ENCODE data around the gene STH.
"Not testable (repeated sequence)": the region's sequence is repeated elsewhere in the genome, so short reads cannot be mapped to it uniquely, and the experiment has no call there.

STH gene

GRCh38 chr17:46008591-46008990 lies 9.5 kb downstream of the STH start:
- H3K4me3 ChIP-seq: no peak overlapping the region
- no peaks in the 10 kb centered on the region for H3K4me1 ChIP-seq
- DNase-seq (ENCODE audit: low spot score in 2 of 2): no peak
- in situ Hi-C loops (cut with MboI; ENCODE audit: low sequenced_read_pairs): loop anchor here (10.0 kb wide), 1 partner anchor 206 kb away; no protein-coding TSS in a partner anchor
- no peaks in the 10 kb centered on the region for H3K27me3 ChIP-seq (ENCODE audit: low read depth)
- no peaks in the 10 kb centered on the region for H3K9me3 ChIP-seq
- H3K36me3 ChIP-seq (replicated peaks): no peaks in the 10 kb centered on the region

- Histone ChIP-seq H3K4me3 (no peak overlapping the region), H3K27me3 (ENCODE audit: low read depth) (no peaks in the 10 kb centered on the region), H3K36me3 (replicated peaks) (no peaks in the 10 kb centered on the region), H3K4me1 (no peaks in the 10 kb centered on the region), H3K9me3 (no peaks in the 10 kb centered on the region)
- no peak for DNase-seq (ENCODE audit: low spot score in 2 of 2)
- in situ Hi-C loops (cut with MboI; ENCODE audit: low sequenced_read_pairs): loop anchor here (10.0 kb wide), 1 partner anchor 205 kb away; no protein-coding TSS in a partner anchor
These were observed 10.9 kb downstream of the STH start for GRCh38 chr17:46009681-46010596.

- Histone ChIP-seq H3K36me3 (replicated peaks) (no peaks in the 10 kb centered on the region), H3K4me1 (no peaks in the 10 kb centered on the region), H3K4me3 (no peak overlapping the region), H3K9me3 (no peaks in the 10 kb centered on the region), H3K27me3 (ENCODE audit: low read depth) (no peaks in the 10 kb centered on the region)
- no peak for DNase-seq (ENCODE audit: low spot score in 2 of 2)
- in situ Hi-C loops (cut with MboI; ENCODE audit: low sequenced_read_pairs): no loop called here
These were observed 11.6 kb downstream of the STH start for GRCh38 chr17:46010597-46011186.

GRCh38 chr17:46011711-46012505 lies 12.9 kb downstream of the STH start:
- Histone ChIP-seq H3K4me1 (no peaks in the 10 kb centered on the region), H3K36me3 (replicated peaks) (no peaks in the 10 kb centered on the region), H3K4me3 (no peak overlapping the region), H3K9me3 (no peaks in the 10 kb centered on the region), H3K27me3 (ENCODE audit: low read depth) (no peaks in the 10 kb centered on the region)
- in situ Hi-C loops (cut with MboI; ENCODE audit: low sequenced_read_pairs): no loop called here
- no peak for DNase-seq (ENCODE audit: low spot score in 2 of 2)

GRCh38 chr17:46012506-46013079 lies 13.5 kb downstream of the STH start:
- Histone ChIP-seq H3K27me3 (ENCODE audit: low read depth) (no peaks in the 10 kb centered on the region), H3K4me1 (no peaks in the 10 kb centered on the region), H3K36me3 (replicated peaks) (no peaks in the 10 kb centered on the region), H3K4me3 (no peak overlapping the region), H3K9me3 (no peaks in the 10 kb centered on the region)
- no peak for DNase-seq (ENCODE audit: low spot score in 2 of 2)
- in situ Hi-C loops (cut with MboI; ENCODE audit: low sequenced_read_pairs): no loop called here

GRCh38 chr17:46013127-46013501 lies 14.1 kb downstream of the STH start:
- no peak overlapping the region for H3K4me3 ChIP-seq
- H3K4me1 ChIP-seq: no peaks in the 10 kb centered on the region
- no peaks in the 10 kb centered on the region for H3K9me3 ChIP-seq
- no peak for DNase-seq (ENCODE audit: low spot score in 2 of 2)
- in situ Hi-C loops (cut with MboI; ENCODE audit: low sequenced_read_pairs): no loop called here
- H3K36me3 ChIP-seq (replicated peaks): no peaks in the 10 kb centered on the region
- no peaks in the 10 kb centered on the region for H3K27me3 ChIP-seq (ENCODE audit: low read depth)

- Histone ChIP-seq H3K9me3 (no peaks in the 10 kb centered on the region), H3K27me3 (ENCODE audit: low read depth) (no peaks in the 10 kb centered on the region), H3K4me3 (no peak overlapping the region), H3K4me1 (no peaks in the 10 kb centered on the region), H3K36me3 (replicated peaks) (no peaks in the 10 kb centered on the region)
- in situ Hi-C loops (cut with MboI; ENCODE audit: low sequenced_read_pairs): no loop called here
- no peak for DNase-seq (ENCODE audit: low spot score in 2 of 2)
These were observed 14.6 kb downstream of the STH start for GRCh38 chr17:46013502-46014165.

GRCh38 chr17:46019408-46019925 lies 20.4 kb downstream of the STH start:
- DNase-seq (ENCODE audit: low spot score in 2 of 2); H3K4me1 ChIP-seq; in situ Hi-C loops (cut with MboI; ENCODE audit: low sequenced_read_pairs); H3K9me3 ChIP-seq; H3K27me3 ChIP-seq (ENCODE audit: low read depth); H3K36me3 ChIP-seq (replicated peaks); H3K4me3 ChIP-seq: not testable (repeated sequence)

GRCh38 chr17:46020023-46020761 lies 21.1 kb downstream of the STH start:
- DNase-seq (ENCODE audit: low spot score in 2 of 2): no peak
- H3K36me3 ChIP-seq (replicated peaks): no peaks in the 10 kb centered on the region
- no peaks in the 10 kb centered on the region for H3K9me3 ChIP-seq
- no peaks in the 10 kb centered on the region for H3K27me3 ChIP-seq (ENCODE audit: low read depth)
- in situ Hi-C loops (cut with MboI; ENCODE audit: low sequenced_read_pairs): no loop called here
- H3K4me1 ChIP-seq: no peaks in the 10 kb centered on the region
- H3K4me3 ChIP-seq: no peak overlapping the region

- Histone ChIP-seq H3K36me3 (replicated peaks) (no peaks in the 10 kb centered on the region), H3K9me3 (no peaks in the 10 kb centered on the region), H3K4me1 (no peaks in the 10 kb centered on the region), H3K4me3 (no peak overlapping the region), H3K27me3 (ENCODE audit: low read depth) (no peaks in the 10 kb centered on the region)
- no peak for DNase-seq (ENCODE audit: low spot score in 2 of 2)
- in situ Hi-C loops (cut with MboI; ENCODE audit: low sequenced_read_pairs): no loop called here
These were observed 21.9 kb downstream of the STH start for GRCh38 chr17:46020998-46021397.

GRCh38 chr17:46023366-46023765 lies 24.3 kb downstream of the STH start:
- H3K4me1 ChIP-seq; DNase-seq (ENCODE audit: low spot score in 2 of 2); H3K27me3 ChIP-seq (ENCODE audit: low read depth); H3K9me3 ChIP-seq; in situ Hi-C loops (cut with MboI; ENCODE audit: low sequenced_read_pairs); H3K4me3 ChIP-seq: not testable (repeated sequence)
- peaks cover 13% of the 10 kb centered on the region for H3K36me3 ChIP-seq (replicated peaks)

GRCh38 chr17:46023783-46024388 lies 24.8 kb downstream of the STH start:
- no peaks in the 10 kb centered on the region for H3K27me3 ChIP-seq (ENCODE audit: low read depth)
- no peak overlapping the region for H3K4me3 ChIP-seq
- in situ Hi-C loops (cut with MboI; ENCODE audit: low sequenced_read_pairs): no loop called here
- no peaks in the 10 kb centered on the region for H3K4me1 ChIP-seq
- DNase-seq (ENCODE audit: low spot score in 2 of 2): no peak
- peaks cover 18% of the 10 kb centered on the region for H3K36me3 ChIP-seq (replicated peaks)
- H3K9me3 ChIP-seq: no peaks in the 10 kb centered on the region
